Effector CD4-positive, alpha-beta T cell (primary cell): ENCODE data around the gene ADGRL3.

Experiments used
- DNase-seq: peaks from one replicate; pipeline ENCODE4 v3.0.0-alpha.2; 2020

Gene ADGRL3

GRCh38 chr4:61428950-61429349 is 228.8 kb downstream of the ADGRL3 start:
- no peak for DNase-seq

GRCh38 chr4:61431131-61431530 is 231.0 kb downstream of the ADGRL3 start:
- no peak for DNase-seq

- no peak for DNase-seq
Observed at GRCh38 chr4:61437923-61438322, 237.8 kb downstream of the ADGRL3 start.

- no peak for DNase-seq
Observed at GRCh38 chr4:61440321-61440720, 240.2 kb downstream of the ADGRL3 start.

GRCh38 chr4:61442936-61443335 is 242.8 kb downstream of the ADGRL3 start:
- DNase-seq: no peak

- no peak for DNase-seq
Observed at GRCh38 chr4:61443813-61444510, 243.8 kb downstream of the ADGRL3 start.

- DNase-seq: no peak
Observed at GRCh38 chr4:61445374-61446063, 245.4 kb downstream of the ADGRL3 start.

GRCh38 chr4:61446941-61447340 is 246.8 kb downstream of the ADGRL3 start:
- no peak for DNase-seq

GRCh38 chr4:61447918-61448317 is 247.8 kb downstream of the ADGRL3 start:
- no peak for DNase-seq

- DNase-seq: no peak
Observed at GRCh38 chr4:61451935-61452334, 251.8 kb downstream of the ADGRL3 start.

GRCh38 chr4:61461956-61462355 is 261.8 kb downstream of the ADGRL3 start:
- no peak for DNase-seq

GRCh38 chr4:61462451-61463326 is 262.6 kb downstream of the ADGRL3 start:
- DNase-seq: no peak

- DNase-seq: no peak
Observed at GRCh38 chr4:61468024-61468720, 268.0 kb downstream of the ADGRL3 start.

GRCh38 chr4:61473306-61473705 is 273.2 kb downstream of the ADGRL3 start:
- DNase-seq: no peak

- DNase-seq: no peak
Observed at GRCh38 chr4:61478340-61478739, 278.2 kb downstream of the ADGRL3 start.

- DNase-seq: no peak
Observed at GRCh38 chr4:61485056-61485455, 284.9 kb downstream of the ADGRL3 start.

GRCh38 chr4:61489927-61490326 is 289.8 kb downstream of the ADGRL3 start:
- DNase-seq: no peak

- DNase-seq: no peak
Observed at GRCh38 chr4:61493041-61493440, 292.9 kb downstream of the ADGRL3 start.

- no peak for DNase-seq
Observed at GRCh38 chr4:61493470-61493869, 293.3 kb downstream of the ADGRL3 start.

- DNase-seq: no peak
Observed at GRCh38 chr4:61500883-61501282, 300.8 kb downstream of the ADGRL3 start.

GRCh38 chr4:61501812-61502211 is 301.7 kb downstream of the ADGRL3 start:
- DNase-seq: no peak

GRCh38 chr4:61505773-61506685 is 305.9 kb downstream of the ADGRL3 start:
- no peak for DNase-seq
